Natural killer cell (primary cell): ENCODE results near the gene KIAA0232. TPM values are rescaled to one million over a fixed set of nuclear protein-coding genes. Genes with fewer than 3 reads are reported as not detected.

Source experiments
- ATAC-seq, 3 donors: fragments of 150-1000 bp in 2 of 3; fragments of 200-7000 bp in 1 of 3; cut with Tn5 transposase; 1 replicate in 1 of 3; 2 replicates in 2 of 3; pipeline ENCODE4 v1.10.0; 2021; ENCODE audit warnings: mild to moderate bottlenecking in 2 of 3, moderate library complexity in 2 of 3
- DNase-seq, 2 donors: peaks; one replicate each; pipeline versions ENCODE4 v3.0.0 to v3.0.0-alpha.2; 2013 to 2021; ENCODE audit warnings: mixed read lengths in 1 of 2
- H3K27ac ChIP-seq: one replicate; pipeline ENCODE4 v1.5.1; 2013; ENCODE audit warnings: mild to moderate bottlenecking, low read length
- H3K27me3 ChIP-seq: one replicate; pipeline ENCODE4 v1.6.1; 2013; ENCODE audit warnings: low read length; ENCODE audit not compliant: control insufficient read depth, insufficient read depth
- H3K36me3 ChIP-seq: one replicate; pipeline ENCODE4 v1.6.1; 2013; ENCODE audit warnings: low read length; ENCODE audit not compliant: control insufficient read depth, insufficient read depth
- H3K4me1 ChIP-seq: one replicate; pipeline ENCODE4 v1.6.1; 2013; ENCODE audit warnings: low read length; ENCODE audit not compliant: control insufficient read depth, insufficient read depth
- H3K4me3 ChIP-seq: one replicate; pipeline ENCODE4 v1.5.1; 2013; ENCODE audit warnings: low read length
- H3K9me3 ChIP-seq: one replicate; pipeline ENCODE4 v1.6.1; 2013; ENCODE audit warnings: low read length; ENCODE audit not compliant: control insufficient read depth, insufficient read depth
- H3K27ac Mint-ChIP-seq, 2 donors: one replicate each; pipeline ENCODE4 v1.8.0; 2022; ENCODE audit warnings: mild to moderate bottlenecking in 2 of 2, mixed read lengths in 2 of 2, moderate library complexity in 1 of 2
- H3K27me3 Mint-ChIP-seq, 2 donors: one replicate each; pipeline ENCODE4 v1.8.0; 2022; ENCODE audit warnings: low read depth in 2 of 2, mixed read lengths in 2 of 2
- H3K36me3 Mint-ChIP-seq: one replicate; pipeline ENCODE4 v1.8.0; 2022; ENCODE audit warnings: mixed read lengths
- H3K4me1 Mint-ChIP-seq, 2 donors: one replicate each; pipeline ENCODE4 v1.8.0; 2022; ENCODE audit warnings: mixed read lengths in 2 of 2
- H3K4me3 Mint-ChIP-seq: one replicate; pipeline ENCODE4 v1.8.0; 2022; ENCODE audit warnings: mild to moderate bottlenecking, moderate library complexity, mixed read lengths
- H3K9me3 Mint-ChIP-seq, 2 donors: one replicate each; pipeline ENCODE4 v1.8.0; 2022; ENCODE audit warnings: mixed read lengths in 2 of 2
- CTCF ChIP-seq: fragments of 200-600 bp; IDR thresholded peaks from one replicate; pipeline ENCODE4 v1.8.0; 2022; ENCODE audit warnings: antibody characterized with exemption
- WGBS: methylation state at CpG from one replicate; pipeline ENCODE4 v1.1.7; 2013; ENCODE audit warnings: missing lambda C conversion rate; ENCODE audit not compliant: insufficient coverage; 5-methylcytosine and 5-hydroxymethylcytosine counted together
- intact Hi-C: fragments of 100-400 bp; cut with micrococcal nuclease; formaldehyde crosslinking; loops from one replicate; pipeline ENCODE4 v1.14.2; 2022
- total RNA-seq, 4 donors: library from RNA; stranded (reverse); fragments of 120-200 nt in 1 of 4; gene quantifications; one replicate each; pipeline versions ENCODE4 v1.2.3 to v1.2.4, GENCODE V29; 2013 to 2022

The KIAA0232 gene
- total RNA-seq, 3 donors from 2014 or later (not counting 1 experiment from before 2014, with no cell fraction given), result 24.7 to 30.3 (median 28.6) TPM

- WGBS, result 84% methylated on average over 3 of the region's 5 CpGs
- H3K4me1 ChIP-seq, result peaks cover 24% of the 10 kb centered on the region
- DNase-seq, result no peak
These were observed 4.1 kb upstream of the KIAA0232 start for GRCh38 chr4:6778435-6778834.

GRCh38 chr4:6779667-6780565 is 2.6 kb upstream of the KIAA0232 start:
- Mint-ChIP-seq H3K36me3 (no peaks in the 10 kb centered on the region), H3K27me3 (no peaks in the 10 kb centered on the region), H3K4me1 (peaks cover 58 to 61% of the 10 kb centered on the region in 2 donors), H3K27ac (peak overlapping the region in 1 of 2 donors; percentile 16), H3K4me3 (peak overlapping the region; percentile 88), H3K9me3 (no peaks in the 10 kb centered on the region)
- no peak overlapping the region for H3K27ac ChIP-seq
- ATAC-seq (no peak), DNase-seq (no peak)
- peaks cover 33% of the 10 kb centered on the region for H3K4me1 ChIP-seq
- no peaks in the 10 kb centered on the region for H3K9me3 ChIP-seq
- H3K4me3 ChIP-seq, result no peak overlapping the region
- 90% methylated on average over 17 of the region's 17 CpGs for WGBS
- no peaks in the 10 kb centered on the region for H3K36me3 ChIP-seq
- H3K27me3 ChIP-seq, result no peaks in the 10 kb centered on the region
- intact Hi-C loops, result loop anchor here (5.0 kb wide), 1 partner anchor 92 kb away; no protein-coding TSS in a partner anchor
- TF ChIP-seq CTCF, result no peak

More at GRCh38 chr4:6778435-6778834, 4.1 kb upstream of the KIAA0232 start:
- H3K36me3 Mint-ChIP-seq, result no peaks in the 10 kb centered on the region
- ATAC-seq, result no peak
- peak overlapping the region; percentile 92 to 93 for H3K27ac Mint-ChIP-seq
- H3K4me3 Mint-ChIP-seq, result peak overlapping the region; percentile 85
- Histone ChIP-seq H3K9me3 (no peaks in the 10 kb centered on the region), H3K27me3 (no peaks in the 10 kb centered on the region), H3K4me3 (no peak overlapping the region), H3K36me3 (no peaks in the 10 kb centered on the region), H3K27ac (peak overlapping the region; percentile 73)
- H3K4me1 Mint-ChIP-seq, result peaks cover 47 to 49% of the 10 kb centered on the region in 2 donors
- no peaks in the 10 kb centered on the region for H3K9me3 Mint-ChIP-seq
- intact Hi-C loops, result no loop called here
- TF ChIP-seq CTCF, result no peak
- H3K27me3 Mint-ChIP-seq, result no peaks in the 10 kb centered on the region

DNA sequence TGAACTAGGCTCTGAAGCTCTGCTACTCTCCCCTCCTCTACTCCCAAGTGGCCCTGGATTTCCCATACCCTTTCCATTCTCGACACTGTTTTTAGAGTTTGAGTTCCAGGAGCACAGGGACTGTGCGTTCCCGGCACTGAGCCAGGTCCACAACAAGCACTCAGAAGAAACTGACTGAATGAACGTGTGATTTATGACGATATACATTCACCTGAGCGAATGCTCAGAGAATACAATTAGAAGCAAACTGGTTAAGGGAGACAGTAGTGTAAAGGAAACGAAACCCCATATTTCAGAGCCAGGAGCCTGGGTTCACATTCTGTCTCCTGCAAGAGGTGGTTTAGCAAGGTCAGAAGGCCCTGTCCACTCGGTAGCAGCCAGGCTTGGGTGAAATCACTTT is 1.4 kb upstream of the KIAA0232 start:
- no peak for TF ChIP-seq CTCF
- H3K27ac Mint-ChIP-seq, result peak overlapping the region; percentile 37 to 88
- Histone ChIP-seq H3K9me3 (no peaks in the 10 kb centered on the region), H3K27ac (no peak overlapping the region), H3K4me3 (no peak overlapping the region), H3K36me3 (no peaks in the 10 kb centered on the region), H3K4me1 (peaks cover 37% of the 10 kb centered on the region), H3K27me3 (no peaks in the 10 kb centered on the region)
- ATAC-seq (no peak), DNase-seq (peak in 1 of 2 donors; percentile 15)
- H3K4me3 Mint-ChIP-seq, result peak overlapping the region; percentile 88
- no peaks in the 10 kb centered on the region for H3K36me3 Mint-ChIP-seq
- H3K9me3 Mint-ChIP-seq, result no peaks in the 10 kb centered on the region
- H3K4me1 Mint-ChIP-seq, result peaks cover 61 to 63% of the 10 kb centered on the region in 2 donors
- no peaks in the 10 kb centered on the region for H3K27me3 Mint-ChIP-seq
- 96% methylated on average over 8 of the region's 8 CpGs for WGBS
- intact Hi-C loops, result loop anchor here (5.0 kb wide), 1 partner anchor 91 kb away; no protein-coding TSS in a partner anchor
